Liver (tissue), 9 donors: Measurements from ENCODE around the gene GTSE1. TPM values are rescaled to one million over a fixed set of nuclear protein-coding genes. Genes with fewer than 3 reads are reported as not detected.

ENCODE experiments used
- DNase-seq: peaks from one replicate; pipeline ENCODE4 v3.0.0-alpha.2; 2017; ENCODE audit warnings: low spot score
- H3K27ac ChIP-seq, 2 donors: one replicate each; pipeline ENCODE4 v1.7.0; 2013; ENCODE audit warnings: inconsistent platforms in 2 of 2, low read length in 2 of 2, control low read depth in 1 of 2, low read depth in 1 of 2, mild to moderate bottlenecking in 1 of 2
- H3K27me3 ChIP-seq, 4 donors: one replicate each; pipeline versions ENCODE4 v1.6.1 to v1.7.0; 2013; ENCODE audit warnings: low read length in 3 of 4, inconsistent platforms in 1 of 4, mild to moderate bottlenecking in 1 of 4, moderate library complexity in 1 of 4; ENCODE audit not compliant: control insufficient read depth in 4 of 4, insufficient read depth in 4 of 4
- H3K36me3 ChIP-seq, 4 donors: one replicate each; pipeline versions ENCODE4 v1.6.1 to v1.7.0; 2013; ENCODE audit warnings: low read length in 3 of 4, mild to moderate bottlenecking in 3 of 4, low read depth in 1 of 4, moderate library complexity in 1 of 4; ENCODE audit not compliant: control insufficient read depth in 4 of 4, insufficient read depth in 3 of 4
- H3K4me1 ChIP-seq, 4 donors: one replicate each; pipeline versions ENCODE4 v1.6.1 to v1.7.0; 2013; ENCODE audit warnings: low read length in 3 of 4, mild to moderate bottlenecking in 3 of 4, moderate library complexity in 1 of 4; ENCODE audit not compliant: control insufficient read depth in 4 of 4, insufficient read depth in 4 of 4
- H3K4me3 ChIP-seq, 3 donors: one replicate each; pipeline versions ENCODE4 v1.6.1 to v1.7.0; 2013; ENCODE audit warnings: low read length in 3 of 3, control low read depth in 1 of 3, low read depth in 1 of 3, mild to moderate bottlenecking in 1 of 3
- H3K9ac ChIP-seq, 2 donors: one replicate each; pipeline ENCODE4 v1.7.0; 2013; ENCODE audit warnings: low read length in 2 of 2, mild to moderate bottlenecking in 2 of 2, moderate library complexity in 2 of 2, control low read depth in 1 of 2, low read depth in 1 of 2
- H3K9me3 ChIP-seq, 4 donors: one replicate each; pipeline versions ENCODE4 v1.6.1 to v1.7.0; 2013; ENCODE audit warnings: low read length in 3 of 4; ENCODE audit not compliant: control insufficient read depth in 4 of 4
- CTCF ChIP-seq: fragments of 150-350 bp; IDR thresholded peaks from 2 replicates; pipeline ENCODE4 v1.5.1; 2017; ENCODE audit warnings: improper control_type of control experiment, low read depth, low read length; ENCODE audit not compliant: missing input control
- EGR1 ChIP-seq, 2 donors: IDR thresholded peaks; 2 replicates each; pipeline ENCODE4 v1.6.1; 2016 to 2018; ENCODE audit warnings: antibody characterized with exemption in 2 of 2, low read depth in 2 of 2
- FOXA1 ChIP-seq: IDR thresholded peaks from 2 replicates; pipeline ENCODE4 v1.6.1; 2016; ENCODE audit warnings: antibody characterized with exemption
- FOXA2 ChIP-seq: IDR thresholded peaks from 2 replicates; pipeline ENCODE4 v1.6.1; 2016; ENCODE audit warnings: antibody characterized with exemption
- HNF4A ChIP-seq, 2 donors: conservative IDR thresholded peaks; 2 replicates each; pipeline ENCODE4 v1.6.1; 2016; ENCODE audit warnings: antibody characterized with exemption in 2 of 2, mild to moderate bottlenecking in 2 of 2
- HNF4G ChIP-seq: IDR thresholded peaks from 2 replicates; pipeline ENCODE4 v1.6.1; 2016; ENCODE audit warnings: antibody characterized with exemption
- JUND ChIP-seq, 2 donors: IDR thresholded peaks; 2 replicates each; pipeline ENCODE4 v1.6.1; 2016; ENCODE audit warnings: antibody characterized with exemption in 2 of 2
- NR2F2 ChIP-seq: IDR thresholded peaks from 2 replicates; pipeline ENCODE4 v1.6.1; 2016; ENCODE audit warnings: antibody characterized with exemption
- REST ChIP-seq: IDR thresholded peaks from 2 replicates; pipeline ENCODE4 v1.6.1; 2016; ENCODE audit warnings: antibody characterized with exemption, mild to moderate bottlenecking
- RXRA ChIP-seq, 2 donors: IDR thresholded peaks; 2 replicates each; pipeline ENCODE4 v1.6.1; 2017 to 2018; ENCODE audit warnings: antibody characterized with exemption in 2 of 2, mild to moderate bottlenecking in 1 of 2
- SP1 ChIP-seq: IDR thresholded peaks from 2 replicates; pipeline ENCODE4 v1.6.1; 2018; ENCODE audit warnings: antibody characterized with exemption, mild to moderate bottlenecking
- TAF1 ChIP-seq: conservative IDR thresholded peaks from 2 replicates; pipeline ENCODE4 v1.6.1; 2016; ENCODE audit warnings: antibody characterized with exemption, mild to moderate bottlenecking
- YY1 ChIP-seq: IDR thresholded peaks from 2 replicates; pipeline ENCODE4 v1.6.1; 2016; ENCODE audit warnings: antibody characterized with exemption, mild to moderate bottlenecking
- WGBS: extraction: QIAGEN DNeasy Blood & Tissue Kit; methylation state at CpG from one replicate; pipeline ENCODE4 v1.1.7; 2013; 5-methylcytosine and 5-hydroxymethylcytosine counted together
- polyA plus RNA-seq, 2 donors: library from polyadenylated mRNA; stranded (reverse) in 1 of 2; unstranded in 1 of 2; fragments of 200-250 nt in 1 of 2; fragments of >200 nt in 1 of 2; fragmentation: Nextera tagmentation in 1 of 2; extraction: Ambion mirVana in 1 of 2; gene quantifications; one replicate each; pipeline versions ENCODE4 v1.2.1 to v1.2.3, GENCODE V29; 2013 to 2015
- total RNA-seq, 2 donors: library from RNA; depleted of rRNA; stranded (reverse); fragments of >200 nt; gene quantifications; one replicate each; pipeline ENCODE4 v1.2.3, GENCODE V29; 2014
- TF ChIP-seq, protein P1 (sequence below): IDR thresholded peaks from 2 replicates; pipeline ENCODE4 v1.6.1; 2016; ENCODE audit warnings: antibody characterized with exemption
- donor health status: healthy.
- donor health status: healthy.
- donor health status: healthy.
- donor health status: healthy.
- donor health status: healthy.

GTSE1 gene
- total and polyA plus RNA-seq, 4 donors = 0.17 to 13.9 (median 0.85) TPM

DNA sequence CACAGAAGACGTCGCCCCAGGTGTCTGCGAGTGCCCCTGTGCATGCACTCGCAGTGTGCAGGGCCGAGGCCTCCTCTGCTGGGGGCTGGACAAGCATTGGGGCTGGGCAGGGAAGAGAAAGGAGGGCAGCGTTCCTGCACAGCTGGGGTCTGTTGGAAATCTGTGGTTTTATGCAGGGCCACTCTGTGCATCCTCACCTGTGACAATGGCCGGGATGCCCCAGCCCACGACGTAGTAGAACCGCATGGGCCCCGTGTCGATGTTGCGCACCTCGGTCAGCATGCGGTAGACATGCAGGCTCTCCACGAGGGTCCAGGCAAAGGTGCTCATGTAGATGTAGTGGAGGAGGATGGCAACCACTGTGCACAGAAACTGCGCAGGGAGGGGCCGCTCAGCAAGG lies 76.0 kb downstream of the GTSE1 start:
- Histone ChIP-seq H3K4me1 (peaks cover 19 to 72% (median 55%) of the 10 kb centered on the region in 4 donors), H3K4me3 (no peak overlapping the region), H3K36me3 (no peaks in the 10 kb centered on the region), H3K9ac (no peak overlapping the region), H3K9me3 (no peaks in the 10 kb centered on the region), H3K27ac (no peak overlapping the region), H3K27me3 (no peaks in the 10 kb centered on the region)
- WGBS = 91% methylated on average over 18 of the region's 18 CpGs
- no peak for DNase-seq
- no peak for TF ChIP-seq TAF1
- no peak for TF ChIP-seq SP1
- TF ChIP-seq REST = no peak
- TF ChIP-seq JUND (IDR thresholded peaks at IDR 0.05) = no peak
- TF ChIP-seq EGR1 (IDR thresholded peaks at IDR 0.05; ENCODE audit: low read depth in 2 of 2) = no peak
- TF ChIP-seq NR2F2 = no peak
- TF ChIP-seq CTCF = no peak
- no peak for TF ChIP-seq HNF4G
- TF ChIP-seq HNF4A (conservative IDR thresholded peaks at IDR 0.05) = no peak
- no peak for TF ChIP-seq YY1
- no peak for TF ChIP-seq FOXA1
- TF ChIP-seq, protein P1, sequence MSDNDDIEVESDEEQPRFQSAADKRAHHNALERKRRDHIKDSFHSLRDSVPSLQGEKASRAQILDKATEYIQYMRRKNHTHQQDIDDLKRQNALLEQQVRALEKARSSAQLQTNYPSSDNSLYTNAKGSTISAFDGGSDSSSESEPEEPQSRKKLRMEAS = no peak

- no peak overlapping the region for H3K4me3 ChIP-seq
- H3K9me3 ChIP-seq = no peaks in the 10 kb centered on the region
- WGBS = 46% methylated on average over 8 of the region's 8 CpGs
- no peak overlapping the region for H3K27ac ChIP-seq
- H3K36me3 ChIP-seq = no peaks in the 10 kb centered on the region
- H3K27me3 ChIP-seq = no peaks in the 10 kb centered on the region
- DNase-seq = no peak
- TF ChIP-seq FOXA2 (peak; percentile 14), TAF1 (no peak), RXRA (IDR thresholded peaks at IDR 0.05) (no peak)
- H3K9ac ChIP-seq = no peak overlapping the region
- H3K4me1 ChIP-seq = peaks cover 19 to 72% (median 54%) of the 10 kb centered on the region in 4 donors
Observed at GRCh38 chr22:46373159-46373558, 76.5 kb downstream of the GTSE1 start.
